Measurements from ENCODE around the gene IFRD1.

DNA sequence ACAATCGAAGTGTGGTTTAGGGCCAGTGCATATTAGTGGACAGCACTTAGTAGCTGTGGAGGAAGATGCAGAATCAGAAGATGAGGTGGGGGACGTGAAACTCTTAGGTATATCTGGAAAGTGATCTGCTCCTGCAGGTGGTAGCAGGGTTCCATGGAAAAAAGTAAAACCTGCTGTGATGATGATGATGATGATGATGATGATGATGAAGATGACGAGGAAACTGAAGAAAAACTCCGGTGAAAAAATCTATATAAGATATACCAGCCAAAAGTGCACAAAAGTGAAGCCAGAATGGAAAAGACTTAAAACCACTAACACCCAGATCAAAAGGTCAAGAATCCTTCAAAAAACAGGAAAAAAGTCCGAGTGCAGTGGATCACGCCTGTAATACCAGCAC lies 70.5 kb downstream of the IFRD1 start:
- TF ChIP-seq, protein P1, sequence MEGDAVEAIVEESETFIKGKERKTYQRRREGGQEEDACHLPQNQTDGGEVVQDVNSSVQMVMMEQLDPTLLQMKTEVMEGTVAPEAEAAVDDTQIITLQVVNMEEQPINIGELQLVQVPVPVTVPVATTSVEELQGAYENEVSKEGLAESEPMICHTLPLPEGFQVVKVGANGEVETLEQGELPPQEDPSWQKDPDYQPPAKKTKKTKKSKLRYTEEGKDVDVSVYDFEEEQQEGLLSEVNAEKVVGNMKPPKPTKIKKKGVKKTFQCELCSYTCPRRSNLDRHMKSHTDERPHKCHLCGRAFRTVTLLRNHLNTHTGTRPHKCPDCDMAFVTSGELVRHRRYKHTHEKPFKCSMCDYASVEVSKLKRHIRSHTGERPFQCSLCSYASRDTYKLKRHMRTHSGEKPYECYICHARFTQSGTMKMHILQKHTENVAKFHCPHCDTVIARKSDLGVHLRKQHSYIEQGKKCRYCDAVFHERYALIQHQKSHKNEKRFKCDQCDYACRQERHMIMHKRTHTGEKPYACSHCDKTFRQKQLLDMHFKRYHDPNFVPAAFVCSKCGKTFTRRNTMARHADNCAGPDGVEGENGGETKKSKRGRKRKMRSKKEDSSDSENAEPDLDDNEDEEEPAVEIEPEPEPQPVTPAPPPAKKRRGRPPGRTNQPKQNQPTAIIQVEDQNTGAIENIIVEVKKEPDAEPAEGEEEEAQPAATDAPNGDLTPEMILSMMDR (IDR thresholded peaks at IDR 0.05; ENCODE audit: insufficient read depth, low read length, poor library complexity, severe bottlenecking), result no peak
- no peak for TF ChIP-seq EZH2phosphoT487 (conservative IDR thresholded peaks at IDR 0.05; ENCODE audit: low read length)

Measured in SU-DHL-6 (cell line).